Uterus (tissue), 2 donors: Measurements from ENCODE around the gene ATF5.

Experiments
- POLR2A ChIP-seq, 2 donors: fragments of 450-650 bp; IDR thresholded peaks; one replicate each; pipeline ENCODE4 v1.6.1; 2016; ENCODE audit warnings: antibody characterized with exemption in 2 of 2, mild to moderate bottlenecking in 1 of 2, moderate library complexity in 1 of 2
- TF ChIP-seq, protein P1 (sequence below), 4 experiments: fragments of 200-600 bp in 2 of 4; fragments of 450-650 bp in 2 of 4; sonication (generic) in 2 of 4; IDR thresholded peaks; one replicate each; pipeline ENCODE4 v1.5.1; 2016 to 2019; ENCODE audit warnings: antibody characterized with exemption in 4 of 4, mild to moderate bottlenecking in 2 of 4, moderate library complexity in 1 of 4

GRCh38 chr19:49929121-49929610 lies at the start of gene ATF5, which contains the start of gene NUP62:
- TF ChIP-seq, protein P1, sequence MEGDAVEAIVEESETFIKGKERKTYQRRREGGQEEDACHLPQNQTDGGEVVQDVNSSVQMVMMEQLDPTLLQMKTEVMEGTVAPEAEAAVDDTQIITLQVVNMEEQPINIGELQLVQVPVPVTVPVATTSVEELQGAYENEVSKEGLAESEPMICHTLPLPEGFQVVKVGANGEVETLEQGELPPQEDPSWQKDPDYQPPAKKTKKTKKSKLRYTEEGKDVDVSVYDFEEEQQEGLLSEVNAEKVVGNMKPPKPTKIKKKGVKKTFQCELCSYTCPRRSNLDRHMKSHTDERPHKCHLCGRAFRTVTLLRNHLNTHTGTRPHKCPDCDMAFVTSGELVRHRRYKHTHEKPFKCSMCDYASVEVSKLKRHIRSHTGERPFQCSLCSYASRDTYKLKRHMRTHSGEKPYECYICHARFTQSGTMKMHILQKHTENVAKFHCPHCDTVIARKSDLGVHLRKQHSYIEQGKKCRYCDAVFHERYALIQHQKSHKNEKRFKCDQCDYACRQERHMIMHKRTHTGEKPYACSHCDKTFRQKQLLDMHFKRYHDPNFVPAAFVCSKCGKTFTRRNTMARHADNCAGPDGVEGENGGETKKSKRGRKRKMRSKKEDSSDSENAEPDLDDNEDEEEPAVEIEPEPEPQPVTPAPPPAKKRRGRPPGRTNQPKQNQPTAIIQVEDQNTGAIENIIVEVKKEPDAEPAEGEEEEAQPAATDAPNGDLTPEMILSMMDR (IDR thresholded peaks at IDR 0.05) = peak in 1 of 4 experiments; percentile 3
- no peak for TF ChIP-seq POLR2A (IDR thresholded peaks at IDR 0.05)
